ENCODE measurements around the gene TTC7B.

DNA sequence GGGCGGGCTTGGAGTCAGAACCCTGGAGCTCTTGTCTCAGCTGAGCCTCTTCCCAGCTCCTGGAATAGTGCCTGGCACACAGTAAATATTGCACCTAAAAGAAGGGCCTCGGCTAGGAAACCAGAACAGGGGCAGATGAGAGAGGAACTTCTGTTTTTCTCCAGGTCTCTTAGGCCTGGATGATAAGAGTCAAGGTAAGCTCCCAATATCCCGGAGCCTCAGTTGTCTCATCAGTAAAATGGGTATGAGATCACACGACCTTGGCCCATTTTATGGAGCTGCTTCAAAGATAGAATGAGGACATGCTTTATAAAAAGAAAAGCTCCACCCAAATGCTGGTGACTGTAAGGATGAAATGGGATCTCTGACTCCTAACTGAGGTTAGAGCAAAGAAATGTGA, 202.2 kb downstream of the TTC7B start:
- no peak for TF ChIP-seq TAF1 (IDR thresholded peaks at IDR 0.05; ENCODE audit: borderline replicate concordance, low read depth, low read length)
- TF ChIP-seq POLR2A (IDR thresholded peaks at IDR 0.05; ENCODE audit: low read depth, low read length), result no peak
- no peak for TF ChIP-seq POLR2AphosphoS5 (IDR thresholded peaks at IDR 0.05; ENCODE audit: low read depth, low read length)
